ENCODE measurements around the gene RNF167. TPM values are rescaled to one million over a fixed set of nuclear protein-coding genes. Genes with fewer than 3 reads are reported as not detected.

RNF167 gene
- 72.7 TPM for polyA plus RNA-seq (ENCODE audit: insufficient read length)

DNA sequence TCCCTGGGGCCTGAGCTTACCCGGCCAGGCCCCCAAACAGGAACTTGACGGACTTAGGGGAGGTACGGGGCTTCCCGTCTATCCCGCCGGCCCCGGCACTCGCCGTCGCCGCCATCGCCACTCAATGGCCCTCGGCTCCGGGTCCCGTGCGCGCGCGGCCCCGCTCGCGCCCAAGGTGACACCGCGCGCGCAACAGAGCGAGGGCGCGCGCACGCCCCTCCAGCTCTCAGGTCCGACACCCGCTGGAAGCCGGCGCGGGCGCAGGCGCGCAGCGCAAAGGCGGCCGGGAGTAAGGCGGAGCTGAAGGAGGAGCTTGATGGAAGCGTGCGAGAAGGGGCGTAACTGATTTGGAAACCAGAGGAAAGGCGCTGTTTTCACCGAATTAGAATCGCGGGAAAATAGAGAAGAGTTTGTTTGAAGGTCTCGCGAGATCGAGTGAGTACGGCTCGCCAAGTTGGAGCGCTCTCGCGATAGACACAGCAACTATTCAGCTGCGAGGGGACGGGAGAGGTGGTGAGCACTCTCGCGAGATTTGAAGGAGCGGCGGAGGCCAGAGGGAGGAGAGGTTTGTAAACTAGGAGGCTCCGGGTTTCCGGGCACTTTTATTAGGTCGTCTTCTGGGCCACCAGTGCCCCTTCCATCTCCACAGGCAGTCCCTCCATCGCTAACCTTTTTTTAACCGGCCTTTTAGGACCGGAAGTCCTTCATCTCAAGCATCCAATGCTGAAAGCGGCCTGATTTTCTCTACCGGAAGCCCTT lies at the start of gene RNF167, which contains the start of gene SLC25A11:
TSS of gene RNF167 (plus strand) at position 473 of the 759 bp plus-strand sequence. CDS start 642 bp downstream, outside the sequence.
TSS of gene SLC25A11 (minus strand) at position 251 of the 759 bp plus-strand sequence. CDS start at position 115, 136 bp downstream.
- peak; percentile 99 for DNase-seq (ENCODE audit: low read depth)

DNA sequence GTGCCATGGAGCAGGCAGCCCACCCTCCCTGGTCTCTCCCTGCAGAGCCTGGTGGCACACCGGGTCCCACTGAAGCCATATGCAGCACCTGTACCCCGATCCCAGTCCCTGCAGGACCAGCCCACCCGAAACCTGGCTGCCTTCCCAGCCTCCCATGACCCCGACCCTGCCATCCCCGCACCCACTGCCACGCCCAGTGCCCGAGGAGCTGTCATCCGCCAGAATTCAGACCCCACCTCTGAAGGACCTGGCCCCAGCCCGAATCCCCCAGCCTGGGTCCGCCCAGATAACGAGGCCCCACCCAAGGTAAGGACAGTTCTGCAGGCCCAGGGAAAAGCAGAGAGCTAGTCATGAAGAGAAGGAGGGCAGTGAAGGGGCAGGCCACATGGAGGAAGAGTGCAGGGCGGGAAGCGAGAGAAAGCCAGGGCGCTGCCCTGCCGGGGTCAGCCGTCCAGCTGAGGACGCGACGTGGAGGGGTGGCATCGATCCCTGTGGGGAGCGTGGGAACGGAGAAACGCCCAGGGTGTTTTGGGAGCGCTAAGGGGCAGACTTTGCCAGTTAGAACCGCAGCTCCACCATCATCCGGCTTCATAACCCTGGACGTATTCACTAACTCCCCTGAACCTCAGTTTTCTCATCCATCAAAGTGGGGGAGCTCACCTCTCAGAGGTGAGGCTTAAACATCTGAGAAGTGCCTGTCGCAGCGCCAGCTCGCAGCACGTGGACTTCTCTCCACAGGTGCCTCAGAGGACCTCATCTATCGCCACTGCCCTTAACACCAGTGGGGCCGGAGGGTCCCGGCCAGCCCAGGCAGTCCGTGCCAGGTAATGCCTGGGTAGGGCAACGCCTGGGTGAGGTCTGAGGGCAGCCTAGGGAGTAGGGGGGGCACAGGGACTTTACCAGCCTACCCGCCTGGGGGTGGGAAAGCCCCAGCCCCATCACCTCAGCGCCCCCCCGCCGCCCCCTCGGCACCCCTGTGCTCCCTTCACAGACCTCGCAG lies 48.4 kb upstream of the RNF167 start:
- no peak for DNase-seq (ENCODE audit: low read depth)

DNA sequence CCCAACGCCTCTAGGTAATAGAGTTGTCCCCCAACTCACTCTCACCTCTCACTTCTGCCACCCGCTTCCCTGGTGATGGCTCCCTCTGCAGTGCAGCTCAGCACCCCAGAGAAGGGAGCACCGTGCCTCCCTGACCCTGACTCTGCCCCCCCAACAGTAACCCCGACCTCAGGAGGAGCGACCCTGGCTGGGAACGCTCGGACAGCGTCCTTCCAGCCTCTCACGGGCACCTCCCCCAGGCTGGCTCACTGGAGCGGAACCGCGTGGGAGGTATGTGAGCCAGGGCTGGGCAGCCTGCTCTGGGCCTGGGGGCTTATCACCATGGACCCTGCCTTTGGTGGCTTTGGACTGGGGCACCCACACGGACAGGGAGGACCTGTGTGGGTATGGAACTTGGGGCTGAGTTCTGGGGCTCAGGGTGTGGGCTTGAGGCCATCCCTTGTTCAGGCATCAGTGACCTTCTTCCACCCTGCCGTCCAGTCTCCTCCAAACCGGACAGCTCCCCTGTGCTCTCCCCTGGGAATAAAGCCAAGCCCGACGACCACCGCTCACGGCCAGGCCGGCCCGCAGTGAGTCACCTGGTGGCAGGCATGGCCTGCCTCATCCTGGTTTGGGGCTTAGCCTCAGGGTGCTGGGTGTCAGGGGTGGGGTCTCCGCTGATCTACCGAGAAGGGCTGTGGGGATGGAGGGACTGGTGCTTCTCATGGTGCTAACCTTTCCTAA lies 47.4 kb upstream of the RNF167 start:
- DNase-seq (ENCODE audit: low read depth): no peak

DNA sequence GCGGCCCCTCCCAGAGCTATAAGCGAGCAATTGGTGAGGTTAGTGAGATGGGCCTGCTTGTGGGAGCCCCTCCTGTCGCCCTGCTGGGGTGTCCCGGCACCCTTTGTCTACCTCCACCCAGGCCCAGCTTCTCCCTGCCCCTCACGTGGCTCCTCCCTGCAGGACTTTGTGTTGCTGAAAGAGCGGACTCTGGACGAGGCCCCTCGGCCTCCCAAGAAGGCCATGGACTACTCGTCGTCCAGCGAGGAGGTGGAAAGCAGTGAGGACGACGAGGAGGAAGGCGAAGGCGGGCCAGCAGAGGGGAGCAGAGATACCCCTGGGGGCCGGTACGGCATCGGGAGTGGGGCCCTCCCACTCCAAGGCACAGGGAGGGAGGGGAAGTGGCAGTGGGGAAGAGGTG lies 46.8 kb upstream of the RNF167 start:
- DNase-seq (ENCODE audit: low read depth): no peak

DNA sequence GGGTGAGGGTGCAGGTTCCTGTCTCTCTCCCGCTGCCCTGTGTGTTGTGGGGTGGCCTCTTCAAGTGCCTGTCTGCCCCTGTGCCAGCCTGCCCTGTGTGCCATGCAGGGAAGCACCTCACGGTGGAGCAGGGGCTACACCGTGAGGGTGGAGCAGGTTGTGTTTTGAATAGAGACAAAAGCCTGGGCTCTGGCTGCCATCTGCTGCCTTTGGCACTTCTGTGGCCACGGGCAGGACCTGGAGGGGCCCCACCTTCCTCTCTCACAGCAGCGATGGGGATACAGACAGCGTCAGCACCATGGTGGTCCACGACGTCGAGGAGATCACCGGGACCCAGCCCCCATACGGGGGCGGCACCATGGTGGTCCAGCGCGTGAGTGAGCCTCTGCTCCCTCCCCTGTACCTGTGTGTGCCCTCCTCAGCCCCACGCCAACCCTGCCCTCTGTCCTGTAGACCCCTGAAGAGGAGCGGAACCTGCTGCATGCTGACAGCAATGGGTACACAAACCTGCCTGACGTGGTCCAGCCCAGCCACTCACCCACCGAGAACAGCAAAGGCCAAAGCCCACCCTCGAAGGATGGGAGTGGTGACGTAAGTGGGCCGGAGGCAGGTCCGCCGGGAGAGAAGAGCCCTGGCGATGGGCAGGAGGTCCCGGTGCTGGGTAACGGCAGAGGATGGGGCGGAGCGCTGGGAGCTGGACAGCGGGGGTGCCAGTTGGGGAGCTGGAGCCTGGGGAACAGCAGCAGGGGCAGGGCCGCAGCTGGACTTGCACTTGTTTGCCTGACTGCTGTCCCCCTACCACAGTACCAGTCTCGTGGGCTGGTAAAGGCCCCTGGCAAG lies 46.1 kb upstream of the RNF167 start:
- DNase-seq (ENCODE audit: low read depth): no peak

DNA sequence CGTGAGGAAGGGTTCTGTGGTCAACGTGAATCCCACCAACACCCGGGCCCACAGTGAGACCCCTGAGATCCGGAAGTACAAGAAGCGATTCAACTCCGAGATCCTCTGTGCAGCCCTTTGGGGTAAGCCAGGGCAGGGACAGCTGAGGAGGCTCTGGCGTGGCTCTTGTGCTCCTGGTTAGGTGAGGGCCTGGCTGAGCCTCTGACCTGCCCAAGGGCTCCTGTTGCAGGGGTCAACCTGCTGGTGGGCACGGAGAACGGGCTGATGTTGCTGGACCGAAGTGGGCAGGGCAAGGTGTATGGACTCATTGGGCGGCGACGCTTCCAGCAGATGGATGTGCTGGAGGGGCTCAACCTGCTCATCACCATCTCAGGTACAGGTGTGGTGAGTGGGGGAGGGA lies 44.9 kb upstream of the RNF167 start:
- DNase-seq (ENCODE audit: low read depth): no peak

DNA sequence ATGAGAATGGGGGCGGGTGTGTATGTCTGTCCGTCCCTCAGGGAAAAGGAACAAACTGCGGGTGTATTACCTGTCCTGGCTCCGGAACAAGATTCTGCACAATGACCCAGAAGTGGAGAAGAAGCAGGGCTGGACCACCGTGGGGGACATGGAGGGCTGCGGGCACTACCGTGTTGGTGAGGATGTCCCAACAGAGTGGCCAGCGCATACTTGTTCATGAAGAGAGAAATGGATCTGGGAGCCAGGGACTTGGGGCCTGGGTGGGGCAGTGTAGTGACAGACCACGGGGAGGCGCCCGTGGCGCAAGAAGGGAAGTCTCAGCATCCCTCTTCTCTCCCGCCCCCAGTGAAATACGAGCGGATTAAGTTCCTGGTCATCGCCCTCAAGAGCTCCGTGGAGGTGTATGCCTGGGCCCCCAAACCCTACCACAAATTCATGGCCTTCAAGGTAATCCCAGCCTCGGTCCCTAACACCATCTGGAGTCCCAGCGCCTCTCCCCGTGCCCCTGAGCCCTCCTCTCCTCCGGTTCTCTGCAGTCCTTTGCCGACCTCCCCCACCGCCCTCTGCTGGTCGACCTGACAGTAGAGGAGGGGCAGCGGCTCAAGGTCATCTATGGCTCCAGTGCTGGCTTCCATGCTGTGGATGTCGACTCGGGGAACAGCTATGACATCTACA lies 44.3 kb upstream of the RNF167 start:
- DNase-seq (ENCODE audit: low read depth): no peak

DNA sequence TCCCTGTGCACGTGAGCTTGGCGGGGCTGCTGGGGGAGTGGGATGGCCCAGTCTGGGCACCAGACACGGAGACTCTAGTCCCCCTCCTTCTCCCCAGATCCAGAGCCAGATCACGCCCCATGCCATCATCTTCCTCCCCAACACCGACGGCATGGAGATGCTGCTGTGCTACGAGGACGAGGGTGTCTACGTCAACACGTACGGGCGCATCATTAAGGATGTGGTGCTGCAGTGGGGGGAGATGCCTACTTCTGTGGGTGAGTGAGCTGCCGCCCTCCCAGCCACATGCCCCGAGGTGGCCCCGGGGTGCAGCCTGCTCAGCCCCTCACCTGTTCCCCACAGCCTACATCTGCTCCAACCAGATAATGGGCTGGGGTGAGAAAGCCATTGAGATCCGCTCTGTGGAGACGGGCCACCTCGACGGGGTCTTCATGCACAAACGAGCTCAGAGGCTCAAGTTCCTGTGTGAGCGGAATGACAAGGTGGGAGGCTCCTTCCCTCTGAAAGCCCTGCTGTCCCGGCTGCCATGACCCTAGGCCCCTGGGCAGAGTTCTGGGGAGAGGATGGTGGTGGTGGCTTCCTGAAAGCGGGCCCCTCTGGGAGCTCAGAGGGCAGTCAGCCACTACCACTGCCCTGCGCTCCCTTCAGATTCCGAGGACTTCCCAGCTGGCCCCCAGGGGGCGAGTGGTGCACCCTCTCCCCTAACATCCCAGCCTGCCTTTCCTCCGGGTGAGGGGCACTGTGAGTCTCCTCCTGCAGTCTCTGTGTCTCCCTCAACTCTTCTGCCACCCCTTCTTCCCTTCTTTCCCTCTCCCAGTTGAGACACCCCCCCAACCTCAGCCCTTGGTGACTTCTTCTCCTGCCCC lies 43.5 kb upstream of the RNF167 start:
- no peak for DNase-seq (ENCODE audit: low read depth)

DNA sequence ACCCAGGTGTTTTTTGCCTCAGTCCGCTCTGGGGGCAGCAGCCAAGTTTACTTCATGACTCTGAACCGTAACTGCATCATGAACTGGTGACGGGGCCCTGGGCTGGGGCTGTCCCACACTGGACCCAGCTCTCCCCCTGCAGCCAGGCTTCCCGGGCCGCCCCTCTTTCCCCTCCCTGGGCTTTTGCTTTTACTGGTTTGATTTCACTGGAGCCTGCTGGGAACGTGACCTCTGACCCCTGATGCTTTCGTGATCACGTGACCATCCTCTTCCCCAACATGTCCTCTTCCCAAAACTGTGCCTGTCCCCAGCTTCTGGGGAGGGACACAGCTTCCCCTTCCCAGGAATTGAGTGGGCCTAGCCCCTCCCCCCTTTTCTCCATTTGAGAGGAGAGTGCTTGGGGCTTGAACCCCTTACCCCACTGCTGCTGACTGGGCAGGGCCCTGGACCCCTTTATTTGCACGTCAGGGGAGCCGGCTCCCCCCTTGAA lies 42.8 kb upstream of the RNF167 start:
- no peak for DNase-seq (ENCODE audit: low read depth)

DNA sequence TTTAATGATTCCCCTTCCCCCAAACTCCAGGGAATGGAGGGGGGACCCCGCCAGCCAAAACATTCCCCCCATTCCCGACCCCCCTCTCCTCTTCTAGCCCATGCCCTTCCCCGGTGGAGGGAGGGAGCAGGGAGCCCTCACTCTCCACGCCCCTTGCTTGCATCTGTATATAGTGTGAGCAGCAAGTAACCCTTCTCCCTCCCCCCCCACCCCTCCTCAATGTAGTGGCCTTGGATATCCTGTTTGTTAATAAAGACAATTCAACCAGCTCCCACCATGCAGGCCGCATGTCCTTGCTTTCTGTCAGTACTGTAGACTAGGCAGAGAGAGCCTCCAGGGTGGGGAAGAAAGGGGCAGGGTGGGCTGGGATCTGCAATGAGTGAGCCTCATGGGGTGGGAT lies 42.3 kb upstream of the RNF167 start:
- no peak for DNase-seq (ENCODE audit: low read depth)

DNA sequence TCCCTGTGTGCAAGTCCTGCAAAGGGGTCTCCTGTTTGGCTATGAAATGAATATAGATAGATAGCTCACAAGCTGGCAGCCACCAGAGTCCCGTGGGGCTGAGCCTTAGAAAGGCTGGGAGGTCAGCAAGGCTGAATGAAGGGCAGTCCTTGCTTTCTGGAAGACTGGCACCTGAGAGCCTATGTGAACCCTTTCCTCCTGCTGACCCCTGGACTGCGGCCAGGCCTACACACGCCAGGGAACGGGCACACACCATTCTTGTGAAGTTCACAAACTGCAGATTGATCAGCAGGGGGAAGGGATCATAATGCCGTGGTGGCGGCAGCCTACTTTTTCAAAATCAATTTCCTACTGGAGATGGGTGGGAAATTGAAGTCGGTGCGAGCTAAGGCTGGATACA lies 41.7 kb upstream of the RNF167 start:
- DNase-seq (ENCODE audit: low read depth): no peak

DNA sequence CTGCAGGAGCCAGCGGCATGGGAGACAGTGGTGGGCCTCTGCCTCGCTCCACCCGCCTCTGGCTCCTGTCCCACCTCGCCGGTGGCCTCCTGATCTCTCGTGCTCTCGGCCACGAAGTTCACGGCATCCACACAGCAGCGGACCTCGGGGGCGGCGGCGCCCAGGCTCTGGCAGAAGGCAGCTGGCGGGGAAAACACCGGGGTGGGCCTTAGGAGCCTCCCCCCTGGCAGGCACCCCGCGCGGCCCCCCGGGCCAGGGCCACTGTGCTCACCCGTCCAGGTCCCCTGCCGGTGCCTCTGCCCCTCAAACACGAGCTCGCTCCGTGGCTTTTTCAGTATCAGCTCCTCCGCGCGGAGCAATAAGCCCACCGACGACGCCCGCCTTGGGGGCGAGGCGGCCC lies 41.1 kb upstream of the RNF167 start:
- no peak for DNase-seq (ENCODE audit: low read depth)

DNA sequence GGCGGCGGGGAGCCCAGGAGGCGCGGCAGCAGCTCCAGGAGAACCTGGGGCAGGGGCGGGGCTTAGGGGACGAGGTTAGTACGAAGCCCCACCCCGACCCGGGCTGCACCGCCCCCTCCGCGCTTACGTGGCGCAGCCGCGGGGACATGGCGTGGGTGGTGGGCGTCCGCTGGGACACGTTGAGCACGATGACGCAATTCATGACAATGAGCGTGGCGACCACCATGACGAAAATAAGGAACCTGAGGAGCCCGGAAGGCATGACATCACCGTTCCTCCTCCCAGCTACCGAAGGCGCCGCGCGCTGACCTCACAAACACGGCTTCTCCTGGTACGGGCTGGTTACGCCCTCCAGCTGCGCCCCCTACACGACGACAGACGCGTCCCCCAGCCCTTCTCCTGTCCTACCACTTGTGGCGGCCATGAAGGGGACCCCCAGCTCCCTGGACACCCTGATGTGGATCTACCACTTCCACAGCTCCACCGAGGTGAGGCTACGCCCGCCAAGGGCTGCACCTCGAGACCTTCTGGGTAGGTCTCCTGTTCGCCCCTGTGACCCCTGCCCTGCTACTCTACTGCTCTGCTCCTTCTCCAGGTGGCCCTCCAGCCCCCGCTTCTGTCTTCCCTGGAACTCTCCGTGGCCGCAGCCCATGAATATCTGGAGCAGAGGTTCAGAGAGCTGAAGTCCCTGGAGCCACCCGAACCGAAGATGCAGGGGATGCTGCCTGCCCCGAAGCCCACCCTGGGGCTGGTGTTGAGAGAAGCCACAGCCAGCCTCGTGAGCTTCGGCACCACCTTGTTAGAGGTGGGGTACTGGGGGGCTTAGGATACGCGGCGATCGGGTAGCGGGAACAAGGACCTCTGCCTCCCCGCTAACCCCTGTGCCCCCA lies 40.5 kb upstream of the RNF167 start, which contains the start of gene C17orf107:
TSS of gene C17orf107 (plus strand) at position 196 of the 890 bp plus-strand sequence. CDS start at position 423, 227 bp downstream.
- DNase-seq (ENCODE audit: low read depth): peak; percentile 47

DNA sequence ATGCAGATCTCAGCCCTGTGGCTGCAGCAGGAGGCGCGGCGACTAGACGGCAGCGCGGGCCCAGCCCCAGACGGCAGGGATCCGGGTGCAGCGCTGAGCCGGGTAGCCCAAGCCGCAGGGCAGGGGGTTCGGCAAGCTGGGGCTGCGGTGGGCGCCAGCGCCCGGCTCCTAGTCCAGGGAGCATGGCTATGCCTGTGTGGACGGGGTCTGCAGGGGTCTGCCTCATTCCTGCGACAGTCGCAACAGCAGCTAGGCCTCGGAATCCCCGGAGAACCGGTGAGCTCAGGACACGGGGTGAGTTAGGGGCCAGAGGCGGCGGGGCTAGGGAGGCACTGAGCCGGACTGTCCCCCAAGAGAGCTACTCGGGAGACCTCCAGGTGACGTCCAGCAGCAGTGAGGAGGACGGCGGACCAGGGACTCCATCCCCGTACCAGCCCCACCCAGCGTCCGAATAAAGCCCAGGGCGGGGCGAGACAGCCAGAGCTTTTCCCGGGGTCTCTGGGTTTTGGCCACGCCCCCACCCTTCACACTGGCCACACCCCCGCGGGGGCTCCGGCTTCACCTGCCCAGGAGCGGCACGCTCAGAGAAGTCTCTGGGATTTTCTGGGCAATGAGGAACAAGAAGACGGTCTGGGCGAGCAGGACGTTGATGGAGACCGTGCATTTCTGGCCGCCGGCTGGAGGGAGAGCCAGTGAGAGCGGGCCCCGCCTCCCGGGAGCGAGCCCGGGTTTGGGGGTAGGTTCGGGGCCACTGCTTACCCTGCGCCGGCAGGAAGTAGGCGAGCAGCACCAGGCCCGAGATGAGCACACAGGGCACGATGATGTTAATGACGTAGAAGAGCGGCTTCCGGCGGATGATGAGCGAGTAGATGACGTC lies 39.6 kb upstream of the RNF167 start:
- DNase-seq (ENCODE audit: low read depth): no peak

DNA sequence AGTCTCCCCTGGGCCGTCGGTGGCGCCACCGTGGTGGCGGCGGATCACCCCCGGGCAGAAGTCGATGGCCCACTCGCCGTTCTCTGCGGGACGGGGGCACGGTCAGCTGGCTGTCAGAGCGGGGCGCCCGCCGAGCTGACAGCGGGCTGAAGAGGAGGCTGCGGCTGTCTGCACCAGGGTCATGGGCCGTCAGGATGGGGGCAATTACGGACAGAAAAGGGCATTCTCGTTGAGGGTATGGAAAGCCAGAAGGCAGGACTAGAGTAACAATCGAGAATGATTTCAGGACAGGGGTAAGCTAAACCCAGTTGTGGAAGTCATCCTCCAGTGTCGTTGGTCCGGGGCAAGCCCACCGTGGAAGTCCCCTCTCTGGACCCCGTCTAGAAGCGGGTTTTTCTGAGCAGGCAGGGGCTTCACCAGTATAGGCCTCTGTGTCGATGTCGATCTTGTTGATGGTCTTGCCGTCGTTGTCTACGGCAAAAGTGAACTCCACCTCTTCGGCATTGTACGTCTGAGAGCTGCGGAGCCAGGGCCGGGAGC lies 38.9 kb upstream of the RNF167 start:
- DNase-seq (ENCODE audit: low read depth): no peak

DNA sequence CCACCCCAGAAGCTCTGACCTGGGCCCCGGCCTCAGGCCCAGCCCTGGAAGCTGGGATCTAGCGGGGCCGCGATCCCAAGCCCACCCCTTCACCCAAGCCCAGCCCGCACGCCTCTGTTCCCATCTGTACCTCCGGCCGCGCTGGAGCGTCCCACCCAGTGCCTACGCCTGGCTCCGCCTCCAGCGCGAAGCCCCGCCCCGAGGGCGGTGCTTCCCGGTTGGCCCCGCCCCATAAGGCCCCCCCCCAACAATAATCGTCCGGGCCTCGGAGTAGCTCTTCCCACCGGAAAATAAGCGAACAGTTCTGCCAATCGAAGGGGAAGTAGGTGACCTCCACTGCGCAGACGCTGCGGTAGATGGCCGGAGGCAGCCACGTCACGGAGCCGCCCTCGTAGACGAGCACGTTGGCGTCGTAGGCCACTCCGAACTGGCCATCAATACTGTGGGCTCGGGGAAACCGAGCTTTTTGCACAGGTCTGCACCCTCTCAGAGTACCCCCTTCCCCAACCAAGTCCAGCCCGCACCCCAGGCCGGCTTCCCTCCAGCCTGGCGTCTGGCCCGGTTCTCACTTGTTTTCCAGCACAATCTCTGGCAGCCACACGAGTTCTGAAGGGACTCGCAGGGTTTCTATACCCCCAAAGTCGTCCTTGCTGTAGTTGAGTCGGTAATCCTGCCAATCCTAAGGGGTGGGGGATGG lies 38.3 kb upstream of the RNF167 start:
- DNase-seq (ENCODE audit: low read depth): no peak

Data from forelimb muscle (tissue), 1 donor.